GM06990 (cell line): ENCODE data around the gene CKAP2L.

ENCODE experiments used
- DNase-seq: peaks from one replicate; pipeline ENCODE4 v3.0.0-alpha.2; 2011; ENCODE audit not compliant: insufficient read length; ENCODE audit errors: extremely low read depth
- H3K27me3 ChIP-seq: replicated peaks from 2 replicates; pipeline ENCODE4 v1.6.0; 2011; ENCODE audit warnings: low read length; ENCODE audit not compliant: control insufficient read depth, insufficient read depth
- H3K36me3 ChIP-seq: 2 replicates; pipeline ENCODE4 v1.5.1; 2011; ENCODE audit warnings: low read length; ENCODE audit not compliant: control insufficient read depth, insufficient read depth
- H3K4me3 ChIP-seq: replicated peaks from 2 replicates; pipeline ENCODE4 v1.5.1; 2011; ENCODE audit warnings: low read depth, mild to moderate bottlenecking, control low read depth, low read length
- TF ChIP-seq, protein P1 (sequence below): IDR thresholded peaks from 2 replicates; pipeline ENCODE4 v1.5.1; 2011; ENCODE audit warnings: low read length, control low read depth, mild to moderate bottlenecking, inconsistent platforms; ENCODE audit not compliant: insufficient read depth, poor library complexity, severe bottlenecking

The CKAP2L gene

GRCh38 chr2:112788653-112789052 lies 24.2 kb upstream of the CKAP2L start:
- TF ChIP-seq, protein P1, sequence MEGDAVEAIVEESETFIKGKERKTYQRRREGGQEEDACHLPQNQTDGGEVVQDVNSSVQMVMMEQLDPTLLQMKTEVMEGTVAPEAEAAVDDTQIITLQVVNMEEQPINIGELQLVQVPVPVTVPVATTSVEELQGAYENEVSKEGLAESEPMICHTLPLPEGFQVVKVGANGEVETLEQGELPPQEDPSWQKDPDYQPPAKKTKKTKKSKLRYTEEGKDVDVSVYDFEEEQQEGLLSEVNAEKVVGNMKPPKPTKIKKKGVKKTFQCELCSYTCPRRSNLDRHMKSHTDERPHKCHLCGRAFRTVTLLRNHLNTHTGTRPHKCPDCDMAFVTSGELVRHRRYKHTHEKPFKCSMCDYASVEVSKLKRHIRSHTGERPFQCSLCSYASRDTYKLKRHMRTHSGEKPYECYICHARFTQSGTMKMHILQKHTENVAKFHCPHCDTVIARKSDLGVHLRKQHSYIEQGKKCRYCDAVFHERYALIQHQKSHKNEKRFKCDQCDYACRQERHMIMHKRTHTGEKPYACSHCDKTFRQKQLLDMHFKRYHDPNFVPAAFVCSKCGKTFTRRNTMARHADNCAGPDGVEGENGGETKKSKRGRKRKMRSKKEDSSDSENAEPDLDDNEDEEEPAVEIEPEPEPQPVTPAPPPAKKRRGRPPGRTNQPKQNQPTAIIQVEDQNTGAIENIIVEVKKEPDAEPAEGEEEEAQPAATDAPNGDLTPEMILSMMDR: no peak
- no peaks in the 10 kb centered on the region for H3K36me3 ChIP-seq
- H3K27me3 ChIP-seq: no peaks in the 10 kb centered on the region
- H3K4me3 ChIP-seq: no peak overlapping the region
- no peak for DNase-seq

DNA sequence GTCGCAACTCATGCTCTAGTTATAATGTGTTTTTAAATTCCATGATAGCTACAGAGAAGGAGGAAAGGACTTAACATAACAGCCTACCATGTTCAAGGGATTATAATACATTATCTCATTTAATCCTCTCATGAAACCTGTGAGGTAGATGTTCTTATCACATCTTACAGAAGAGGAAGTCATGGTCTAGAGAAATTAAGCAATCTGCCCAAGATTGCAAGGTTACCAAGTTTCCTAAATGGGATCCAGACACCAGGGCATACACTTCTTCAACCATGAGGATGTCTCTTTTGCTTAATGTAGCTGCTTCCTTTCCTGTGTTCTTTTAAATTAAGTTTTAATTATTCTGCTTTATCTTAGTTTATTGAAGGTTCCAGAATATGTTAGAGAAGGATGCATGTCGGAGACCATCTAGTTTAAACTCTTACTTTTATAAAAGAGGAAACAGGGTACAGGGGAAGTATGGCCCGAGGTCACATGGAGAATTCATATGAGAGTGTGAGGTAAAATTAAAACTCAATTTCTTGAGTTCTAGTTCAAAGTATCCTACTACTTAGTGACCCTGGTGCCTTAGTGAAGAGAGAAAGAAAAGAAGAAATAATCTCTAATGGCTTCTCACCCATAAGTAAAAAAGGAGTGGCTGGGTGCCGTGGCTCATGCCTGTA lies 23.5 kb upstream of the CKAP2L start:
- no peaks in the 10 kb centered on the region for H3K36me3 ChIP-seq
- H3K27me3 ChIP-seq: no peaks in the 10 kb centered on the region
- H3K4me3 ChIP-seq: no peak overlapping the region
- TF ChIP-seq, protein P1: no peak
- no peak for DNase-seq

DNA sequence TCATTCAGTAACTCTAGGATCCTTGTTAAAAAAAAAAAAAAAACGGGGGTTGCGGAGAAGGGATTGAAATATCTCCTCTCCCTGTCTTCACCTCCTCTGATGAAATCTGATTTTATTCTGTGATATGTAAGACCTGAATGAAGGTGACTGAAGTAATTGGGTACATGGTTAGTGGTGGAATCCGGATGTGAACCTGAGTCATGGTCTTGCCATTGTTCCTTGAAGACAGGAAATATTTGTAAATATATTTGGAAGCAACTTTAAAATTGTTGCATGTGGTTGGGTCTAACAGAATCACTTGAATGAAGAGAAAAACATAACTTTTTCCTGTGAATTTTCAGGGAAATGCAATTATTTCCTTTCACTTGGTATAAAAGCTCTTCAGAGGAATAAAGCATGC lies 22.9 kb upstream of the CKAP2L start:
- no peaks in the 10 kb centered on the region for H3K27me3 ChIP-seq
- no peak for DNase-seq
- no peaks in the 10 kb centered on the region for H3K36me3 ChIP-seq
- no peak overlapping the region for H3K4me3 ChIP-seq
- TF ChIP-seq, protein P1: no peak

- no peaks in the 10 kb centered on the region for H3K27me3 ChIP-seq
- H3K4me3 ChIP-seq: peak within 1 kb of the TSS; percentile 60
- no peaks in the 10 kb centered on the region for H3K36me3 ChIP-seq
- no peak for DNase-seq
- TF ChIP-seq, protein P1: no peak
Observed at GRCh38 chr2:112784199-112785189, 20.1 kb upstream of the CKAP2L start, which contains the start of gene IL1A. IL1A (minus strand) TSS chr2:112784493; CDS start chr2:112783770, 723 bp downstream.

- TF ChIP-seq, protein P1: no peak
- DNase-seq: no peak
- H3K27me3 ChIP-seq: no peaks in the 10 kb centered on the region
- H3K4me3 ChIP-seq: peak overlapping the region; percentile 60
- no peaks in the 10 kb centered on the region for H3K36me3 ChIP-seq
Observed at GRCh38 chr2:112783187-112783714, 18.8 kb upstream of the CKAP2L start.
